K562 (cell line): ENCODE results near the gene LRRC25. TPM values are rescaled to one million over a fixed set of nuclear protein-coding genes. Genes with fewer than 3 reads are reported as not detected.

Experiments used
- EP300 ChIP-seq: IDR thresholded peaks from 2 replicates; pipeline ENCODE4 v1.6.1; 2012; ENCODE audit warnings: low read length, improper control_type of control experiment
- HMG20B ChIP-seq: fragments of 250-450 bp; sonication (Bioruptor Pico); IDR thresholded peaks from 2 replicates; pipeline ENCODE4 v1.5.0; 2021; ENCODE audit warnings: mild to moderate bottlenecking
- HOMEZ ChIP-seq: fragments of 250-450 bp; sonication (Bioruptor Pico); IDR thresholded peaks from 2 replicates; pipeline ENCODE4 v1.4.0; 2020; ENCODE audit warnings: mild to moderate bottlenecking, moderate library complexity
- IFI16 ChIP-seq: fragments of 250-450 bp; sonication (Bioruptor Pico); IDR thresholded peaks from 2 replicates; pipeline ENCODE4 v2.1.2; 2022; ENCODE audit warnings: mild to moderate bottlenecking, inconsistent platforms
- L3MBTL2 ChIP-seq: fragments of 450-650 bp; IDR thresholded peaks from 2 replicates; pipeline ENCODE4 v1.6.1; 2016; ENCODE audit warnings: mild to moderate bottlenecking, moderate library complexity
- MAFF ChIP-seq: IDR thresholded peaks from 2 replicates; pipeline ENCODE4 v1.6.1; 2012; ENCODE audit warnings: low read length, improper control_type of control experiment
- NFIX ChIP-seq: fragments of 250-450 bp; sonication (Bioruptor Pico); IDR thresholded peaks from 2 replicates; pipeline ENCODE4 v1.4.0; 2020; ENCODE audit warnings: low read depth, mild to moderate bottlenecking, moderate library complexity
- NKRF ChIP-seq: fragments of 450-650 bp; IDR thresholded peaks from 2 replicates; pipeline ENCODE4 v1.6.1; 2016; ENCODE audit warnings: borderline replicate concordance
- PHB ChIP-seq: fragments of 250-450 bp; sonication (Bioruptor Pico); IDR thresholded peaks from 2 replicates; pipeline ENCODE4 v1.5.0; 2021
- POLR3G ChIP-seq: IDR thresholded peaks from 2 replicates; pipeline ENCODE4 v1.6.1; 2011; ENCODE audit not compliant: insufficient read length, insufficient replicate concordance; ENCODE audit errors: extremely low read depth
- TAF7 ChIP-seq: fragments of 450-650 bp; IDR thresholded peaks from 2 replicates; pipeline ENCODE4 v1.6.1; 2016; ENCODE audit warnings: missing genetic modification characterization, missing compliant biosample characterization
- XRCC5 ChIP-seq: fragments of 200-400 bp; formaldehyde crosslinking; IDR thresholded peaks from 2 replicates; pipeline ENCODE4 v1.6.1; 2017; ENCODE audit warnings: low read depth, mild to moderate bottlenecking, low read length
- ZC3H4 ChIP-seq: sonication (generic); formaldehyde crosslinking; IDR thresholded peaks from 2 replicates; pipeline ENCODE4 v1.9.0; 2021; ENCODE audit warnings: missing genetic modification reagents, borderline replicate concordance
- ZNF384 ChIP-seq: IDR thresholded peaks from 2 replicates; pipeline ENCODE4 v1.6.1; 2012; ENCODE audit warnings: low read depth, low read length, improper control_type of control experiment
- ZNF740 ChIP-seq, 3 experiments: fragments of 200-800 bp in 1 of 3; sonication (Bioruptor generic) in 1 of 3; sonication (generic) in 1 of 3; formaldehyde crosslinking in 1 of 3; IDR thresholded peaks; 2 replicates each; pipeline versions ENCODE4 v1.6.1 to v1.8.0; 2016 to 2022; ENCODE audit warnings: mild to moderate bottlenecking in 2 of 3, missing compliant biosample characterization in 2 of 3, missing genetic modification characterization in 2 of 3, missing genetic modification reagents in 1 of 3
- polyA plus RNA-seq, 8 experiments: library from polyadenylated mRNA; depleted of rRNA in 4 of 8; stranded (reverse) in 5 of 8; unstranded in 3 of 8; fragments of >200 nt; fragmentation: Nextera tagmentation in 2 of 8; fragmentation: Illumina TruSeq in 1 of 8; extraction: Ambion mirVana in 2 of 8; extraction: Trizol in 1 of 8; gene quantifications; 2 replicates each; pipeline versions ENCODE4 v1.2.1 to v1.2.3, GENCODE V29; 2011 to 2014; ENCODE audit warnings: inconsistent platforms in 1 of 8, missing spikeins in 1 of 8
- total RNA-seq, 7 experiments: library from RNA; depleted of rRNA in 6 of 7; stranded (reverse); fragments of >200 nt in 6 of 7; fragmentation: Illumina TruSeq in 2 of 7; extraction: Trizol in 2 of 7; gene quantifications; 2 replicates each; pipeline versions ENCODE4 v1.2.1 to v1.2.3, GENCODE V29; 2011 to 2021; ENCODE audit warnings: low replicate concordance in 1 of 7
- TF ChIP-seq, protein P1 (sequence below): fragments of 450-650 bp; formaldehyde crosslinking; IDR thresholded peaks from 2 replicates; pipeline ENCODE4 v1.4.0; 2020; ENCODE audit warnings: mild to moderate bottlenecking, mixed read lengths
- TF ChIP-seq, protein P2 (sequence below), 2 experiments: fragments of 450-650 bp; IDR thresholded peaks; 2 replicates each; pipeline ENCODE4 v1.6.1; 2016
- TF ChIP-seq, protein P3 (sequence below): fragments of 200-800 bp; sonication (Bioruptor generic); IDR thresholded peaks from 2 replicates; pipeline ENCODE4 v1.6.1; 2017; ENCODE audit warnings: missing genetic modification characterization, missing compliant biosample characterization

LRRC25 gene
- total and polyA plus RNA-seq, 9 of the 15 experiments (the other 6 are each of a cell fraction or from before 2014, with no cell fraction given), result 0.07 to 0.36 (median 0.10) TPM; not detected in 3

GRCh38 chr19:18417250-18418028 lies 20.0 kb upstream of the LRRC25 start (continued):
- no peak for TF ChIP-seq XRCC5
- TF ChIP-seq EP300, result peak; percentile 45
- TF ChIP-seq IFI16 (CRISPR knock-in tag), result no peak
- peak; percentile 83 for TF ChIP-seq L3MBTL2
- TF ChIP-seq HMG20B (CRISPR knock-in tag), result no peak
- no peak; the same call in 1 of the 2 replicates for TF ChIP-seq PHB (CRISPR knock-in tag)
- TF ChIP-seq, protein P1, sequence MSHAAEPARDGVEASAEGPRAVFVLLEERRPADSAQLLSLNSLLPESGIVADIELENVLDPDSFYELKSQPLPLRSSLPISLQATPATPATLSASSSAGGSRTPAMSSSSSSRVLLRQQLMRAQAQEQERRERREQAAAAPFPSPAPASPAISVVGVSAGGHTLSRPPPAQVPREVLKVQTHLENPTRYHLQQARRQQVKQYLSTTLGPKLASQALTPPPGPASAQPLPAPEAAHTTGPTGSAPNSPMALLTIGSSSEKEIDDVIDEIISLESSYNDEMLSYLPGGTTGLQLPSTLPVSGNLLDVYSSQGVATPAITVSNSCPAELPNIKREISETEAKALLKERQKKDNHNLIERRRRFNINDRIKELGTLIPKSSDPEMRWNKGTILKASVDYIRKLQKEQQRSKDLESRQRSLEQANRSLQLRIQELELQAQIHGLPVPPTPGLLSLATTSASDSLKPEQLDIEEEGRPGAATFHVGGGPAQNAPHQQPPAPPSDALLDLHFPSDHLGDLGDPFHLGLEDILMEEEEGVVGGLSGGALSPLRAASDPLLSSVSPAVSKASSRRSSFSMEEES (CRISPR knock-in tag), result no peak
- TF ChIP-seq NKRF, result peak; percentile 15; the same call in 1 of the 2 replicates
- TF ChIP-seq POLR3G, result no peak
- TF ChIP-seq TAF7 (tag), result no peak
- no peak for TF ChIP-seq HOMEZ (CRISPR knock-in tag)
- TF ChIP-seq ZNF384, result no peak
- TF ChIP-seq, protein P2, sequence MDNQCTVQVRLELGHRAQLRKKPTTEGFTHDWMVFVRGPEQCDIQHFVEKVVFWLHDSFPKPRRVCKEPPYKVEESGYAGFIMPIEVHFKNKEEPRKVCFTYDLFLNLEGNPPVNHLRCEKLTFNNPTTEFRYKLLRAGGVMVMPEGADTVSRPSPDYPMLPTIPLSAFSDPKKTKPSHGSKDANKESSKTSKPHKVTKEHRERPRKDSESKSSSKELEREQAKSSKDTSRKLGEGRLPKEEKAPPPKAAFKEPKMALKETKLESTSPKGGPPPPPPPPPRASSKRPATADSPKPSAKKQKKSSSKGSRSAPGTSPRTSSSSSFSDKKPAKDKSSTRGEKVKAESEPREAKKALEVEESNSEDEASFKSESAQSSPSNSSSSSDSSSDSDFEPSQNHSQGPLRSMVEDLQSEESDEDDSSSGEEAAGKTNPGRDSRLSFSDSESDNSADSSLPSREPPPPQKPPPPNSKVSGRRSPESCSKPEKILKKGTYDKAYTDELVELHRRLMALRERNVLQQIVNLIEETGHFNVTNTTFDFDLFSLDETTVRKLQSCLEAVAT (IDR thresholded peaks at IDR 0.05), result no peak
- no peak; the same call in 1 of the 2 replicates for TF ChIP-seq ZNF740 (CRISPR knock-in tag; IDR thresholded peaks at IDR 0.05)
- TF ChIP-seq ZNF740 (tag; IDR thresholded peaks at IDR 0.05), result no peak; a peak in 1 of 4 replicates
- TF ChIP-seq NFIX (CRISPR knock-in tag), result no peak
- TF ChIP-seq MAFF, result no peak
- TF ChIP-seq ZC3H4, result peak; percentile 91; the same call in 1 of the 2 replicates
- TF ChIP-seq, protein P3, sequence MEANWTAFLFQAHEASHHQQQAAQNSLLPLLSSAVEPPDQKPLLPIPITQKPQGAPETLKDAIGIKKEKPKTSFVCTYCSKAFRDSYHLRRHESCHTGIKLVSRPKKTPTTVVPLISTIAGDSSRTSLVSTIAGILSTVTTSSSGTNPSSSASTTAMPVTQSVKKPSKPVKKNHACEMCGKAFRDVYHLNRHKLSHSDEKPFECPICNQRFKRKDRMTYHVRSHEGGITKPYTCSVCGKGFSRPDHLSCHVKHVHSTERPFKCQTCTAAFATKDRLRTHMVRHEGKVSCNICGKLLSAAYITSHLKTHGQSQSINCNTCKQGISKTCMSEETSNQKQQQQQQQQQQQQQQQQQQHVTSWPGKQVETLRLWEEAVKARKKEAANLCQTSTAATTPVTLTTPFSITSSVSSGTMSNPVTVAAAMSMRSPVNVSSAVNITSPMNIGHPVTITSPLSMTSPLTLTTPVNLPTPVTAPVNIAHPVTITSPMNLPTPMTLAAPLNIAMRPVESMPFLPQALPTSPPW (CRISPR knock-in tag), result peak; percentile 89
